K562 (cell line): ENCODE data around the gene SHF. TPM values are rescaled to one million over a fixed set of nuclear protein-coding genes. Genes with fewer than 3 reads are reported as not detected.

ENCODE experiments used
- ARID4B ChIP-seq: sonication (generic); formaldehyde crosslinking; IDR thresholded peaks from 2 replicates; pipeline ENCODE4 v1.8.0; 2022; ENCODE audit warnings: mild to moderate bottlenecking, missing genetic modification reagents
- ATF7 ChIP-seq: fragments of 450-650 bp; IDR thresholded peaks from 2 replicates; pipeline ENCODE4 v1.7.1; 2014; ENCODE audit warnings: mild to moderate bottlenecking, moderate library complexity
- BRCA1 ChIP-seq, 2 experiments: fragments of 450-650 bp in 1 of 2; sonication (generic) in 1 of 2; formaldehyde crosslinking in 1 of 2; IDR thresholded peaks; 2 replicates each; pipeline versions ENCODE4 v1.5.0 to v1.6.1; 2017 to 2020; ENCODE audit warnings: mild to moderate bottlenecking in 1 of 2, missing genetic modification reagents in 1 of 2
- CTCFL ChIP-seq: IDR thresholded peaks from 2 replicates; pipeline ENCODE4 v1.6.1; 2011; ENCODE audit warnings: borderline replicate concordance, low read depth, mild to moderate bottlenecking, moderate library complexity, low read length; ENCODE audit not compliant: insufficient read depth, poor library complexity, severe bottlenecking
- ERF ChIP-seq: fragments of 450-650 bp; formaldehyde crosslinking; IDR thresholded peaks from 2 replicates; pipeline ENCODE4 v1.4.0; 2020; ENCODE audit warnings: mild to moderate bottlenecking, mixed read lengths
- GATAD2B ChIP-seq: fragments of 450-650 bp; IDR thresholded peaks from 2 replicates; pipeline ENCODE4 v1.6.1; 2017; ENCODE audit warnings: mild to moderate bottlenecking, borderline replicate concordance
- HDAC2 ChIP-seq: fragments of 450-650 bp; IDR thresholded peaks from 2 replicates; pipeline ENCODE4 v1.6.1; 2016; ENCODE audit warnings: mild to moderate bottlenecking
- JUNB ChIP-seq: fragments of 450-650 bp; formaldehyde crosslinking; conservative IDR thresholded peaks from 2 replicates; pipeline ENCODE4 v1.4.0; 2020; ENCODE audit warnings: mild to moderate bottlenecking
- PRPF4 ChIP-seq: fragments of 200-400 bp; formaldehyde crosslinking; IDR thresholded peaks from one replicate; pipeline ENCODE4 v1.6.1; 2017; ENCODE audit warnings: low read length, low read depth, mild to moderate bottlenecking; ENCODE audit not compliant: insufficient read depth, poor library complexity, severe bottlenecking
- RFX7 ChIP-seq: fragments of 250-450 bp; sonication (Bioruptor Pico); IDR thresholded peaks from 2 replicates; pipeline ENCODE4 v1.5.1; 2021; ENCODE audit warnings: mild to moderate bottlenecking
- SAFB ChIP-seq: fragments of 200-400 bp; formaldehyde crosslinking; IDR thresholded peaks from 2 replicates; pipeline ENCODE4 v1.6.1; 2017; ENCODE audit warnings: low read depth, low read length, borderline replicate concordance
- ZBTB43 ChIP-seq: sonication (generic); formaldehyde crosslinking; IDR thresholded peaks from 2 replicates; pipeline ENCODE4 v1.8.0; 2023; ENCODE audit warnings: mild to moderate bottlenecking, missing genetic modification reagents
- ZBTB8A ChIP-seq: fragments of 450-650 bp; IDR thresholded peaks from 2 replicates; pipeline ENCODE4 v1.6.1; 2018; ENCODE audit warnings: mild to moderate bottlenecking, moderate library complexity; ENCODE audit not compliant: partially characterized antibody
- ZNF395 ChIP-seq: fragments of 200-800 bp; sonication (Bioruptor generic); IDR thresholded peaks from 2 replicates; pipeline ENCODE4 v1.6.1; 2017; ENCODE audit warnings: missing genetic modification characterization, missing compliant biosample characterization
- ZNF696 ChIP-seq: fragments of 250-450 bp; sonication (Bioruptor Pico); conservative IDR thresholded peaks from 2 replicates; pipeline ENCODE4 v1.4.0; 2020; ENCODE audit warnings: mild to moderate bottlenecking, moderate library complexity
- polyA plus RNA-seq, 8 experiments: library from polyadenylated mRNA; depleted of rRNA in 4 of 8; stranded (reverse) in 5 of 8; unstranded in 3 of 8; fragments of >200 nt; fragmentation: Nextera tagmentation in 2 of 8; fragmentation: Illumina TruSeq in 1 of 8; extraction: Ambion mirVana in 2 of 8; extraction: Trizol in 1 of 8; gene quantifications; 2 replicates each; pipeline versions ENCODE4 v1.2.1 to v1.2.3, GENCODE V29; 2011 to 2014; ENCODE audit warnings: inconsistent platforms in 1 of 8, missing spikeins in 1 of 8
- total RNA-seq, 7 experiments: library from RNA; depleted of rRNA in 6 of 7; stranded (reverse); fragments of >200 nt in 6 of 7; fragmentation: Illumina TruSeq in 2 of 7; extraction: Trizol in 2 of 7; gene quantifications; 2 replicates each; pipeline versions ENCODE4 v1.2.1 to v1.2.3, GENCODE V29; 2011 to 2021; ENCODE audit warnings: low replicate concordance in 1 of 7

SHF gene
- total and polyA plus RNA-seq, 9 of the 15 experiments (the other 6 are each of a cell fraction or from before 2014, with no cell fraction given): 0.51 to 2.2 (median 0.85) TPM; not detected in 2

GRCh38 chr15:45166834-45167630 lies 20.7 kb downstream of the SHF start (continued):
- TF ChIP-seq ERF: 0 out of 2 replicates have a peak, but pooled peaks have one; percentile 17
- no peak for TF ChIP-seq BRCA1 (IDR thresholded peaks at IDR 0.05)
- TF ChIP-seq BRCA1 (CRISPR knock-in tag; IDR thresholded peaks at IDR 0.05): no peak
- no peak for TF ChIP-seq SAFB
- TF ChIP-seq ZBTB43: no peak
- TF ChIP-seq JUNB (CRISPR knock-in tag): no peak
- no peak for TF ChIP-seq PRPF4
- no peak for TF ChIP-seq ZNF696 (CRISPR knock-in tag)
- peak; percentile 75 for TF ChIP-seq CTCFL
- no peak for TF ChIP-seq RFX7 (CRISPR knock-in tag)
- TF ChIP-seq ZBTB8A: no peak
- TF ChIP-seq HDAC2: 0 out of 2 replicates have a peak, but pooled peaks have one; percentile 31
- TF ChIP-seq ARID4B (CRISPR knock-in tag): 0 out of 2 replicates have a peak, but pooled peaks have one; percentile 45
- 0 out of 2 replicates have a peak, but pooled peaks have one; percentile 34 for TF ChIP-seq ZNF395 (CRISPR knock-in tag)
- TF ChIP-seq GATAD2B: peak; percentile 77; the same call in 1 of the 2 replicates
- 0 out of 2 replicates have a peak, but pooled peaks have one; percentile 11 for TF ChIP-seq ATF7
